A673 (cell line): Measurements from ENCODE around the gene TAPBPL. TPM values are rescaled to one million over a fixed set of nuclear protein-coding genes. Genes with fewer than 3 reads are reported as not detected.

ENCODE experiments used
- BruUV-seq: library from RNA; stranded (reverse); fragments of 400-500 nt; replicated peaks from 2 replicates; lab custom pipeline; 2021; lab: Mats Ljungman, UMichigan
- CTCF ChIA-PET: fragments of 300-600 bp; sonication (Branson Sonifier 250); formaldehyde crosslinking; loops from one replicate; lab custom pipeline; 2022; ENCODE audit warnings: antibody characterized with exemption; lab: Charles Lee
- POLR2A ChIA-PET: fragments of 300-600 bp; sonication (Branson Sonifier 250); formaldehyde crosslinking; loops from one replicate; lab custom pipeline; 2022; ENCODE audit warnings: antibody characterized with exemption; ENCODE audit not compliant: low non-redundant PET; lab: Charles Lee
- DNase-seq: peaks from one replicate; pipeline ENCODE4 v3.0.0-alpha.2; 2015; ENCODE audit warnings: low spot score
- H3K27ac ChIP-seq: fragments of 200-600 bp; sonication (generic); 2 replicates; pipeline ENCODE4 v1.5.1; 2016; ENCODE audit warnings: mixed run types, low read depth, mild to moderate bottlenecking, mixed read lengths, antibody characterized with exemption, low read length; ENCODE audit not compliant: poor library complexity, severe bottlenecking
- H3K27me3 ChIP-seq: fragments of 200-600 bp; sonication (generic); replicated peaks from 2 replicates; pipeline ENCODE4 v1.6.1; 2017; ENCODE audit warnings: mixed run types, low read depth, mild to moderate bottlenecking, mixed read lengths, antibody characterized with exemption, low read length; ENCODE audit not compliant: insufficient read depth, poor library complexity
- H3K36me3 ChIP-seq: fragments of 200-600 bp; sonication (generic); 2 replicates; pipeline ENCODE4 v1.6.1; 2016; ENCODE audit warnings: mixed run types, mild to moderate bottlenecking, mixed read lengths, antibody characterized with exemption, low read length; ENCODE audit not compliant: insufficient read depth, poor library complexity, severe bottlenecking
- H3K4me1 ChIP-seq: fragments of 200-600 bp; sonication (generic); 2 replicates; pipeline ENCODE4 v1.6.1; 2017; ENCODE audit warnings: mixed run types, mild to moderate bottlenecking, mixed read lengths, antibody characterized with exemption, low read length; ENCODE audit not compliant: insufficient read depth, poor library complexity, severe bottlenecking
- H3K4me3 ChIP-seq: fragments of 200-600 bp; sonication (generic); 2 replicates; pipeline ENCODE4 v1.5.1; 2016; ENCODE audit warnings: low read depth, mixed run types, mild to moderate bottlenecking, mixed read lengths, low read length; ENCODE audit not compliant: poor library complexity, severe bottlenecking
- H3K9me3 ChIP-seq: fragments of 200-600 bp; sonication (generic); 2 replicates; pipeline ENCODE4 v1.6.1; 2016; ENCODE audit warnings: mixed run types, low read depth, mild to moderate bottlenecking, mixed read lengths, antibody characterized with exemption, low read length; ENCODE audit not compliant: poor library complexity, severe bottlenecking
- CTCF ChIP-seq: fragments of 300-800, 200-600 bp; sonication (generic); conservative IDR thresholded peaks from 2 replicates; pipeline ENCODE4 v1.5.1; 2017; ENCODE audit warnings: low read depth, mild to moderate bottlenecking, antibody characterized with exemption, low read length, moderate library complexity, mixed read lengths
- EZH2 ChIP-seq: fragments of 200-600 bp; sonication (generic); IDR thresholded peaks from 2 replicates; pipeline ENCODE4 v1.6.1; 2017; ENCODE audit warnings: borderline replicate concordance, low read depth, mild to moderate bottlenecking, mixed read lengths, antibody characterized with exemption, low read length; ENCODE audit not compliant: poor library complexity, severe bottlenecking
- intact Hi-C: fragments of 100-400 bp; cut with micrococcal nuclease; formaldehyde crosslinking; loops from one replicate; pipeline ENCODE4 v1.10.0; 2022; ENCODE audit not compliant: unreplicated experiment
- total RNA-seq: library from RNA; stranded (reverse); gene quantifications from 2 replicates; pipeline ENCODE4 v1.2.3, GENCODE V29; 2021

The TAPBPL gene
- total RNA-seq, 1 experiment from 2014 or later = 6.9 TPM

- intact Hi-C loops = no loop called here
- no peaks in the 10 kb centered on the region for H3K4me1 ChIP-seq
- POLR2A ChIA-PET = no interaction called here
- DNase-seq = no peak
- TF ChIP-seq EZH2 (no peak), CTCF (no peak)
- CTCF ChIA-PET = no interaction called here
- H3K36me3 ChIP-seq = no peaks in the 10 kb centered on the region
- H3K27ac ChIP-seq = no peak overlapping the region
- H3K27me3 ChIP-seq = no peaks in the 10 kb centered on the region
- H3K9me3 ChIP-seq = no peaks in the 10 kb centered on the region
- no peak overlapping the region for H3K4me3 ChIP-seq
- BruUV-seq = no TSS peak
Observed at GRCh38 chr12:6420364-6420763, 31.5 kb upstream of the TAPBPL start.

- ChIA-PET POLR2A (interaction anchor here (0.6 kb wide), 1 partner anchor 111 kb away, joined by 11 read pairs; the partner anchor contains the start of gene GAPDH), CTCF (interaction anchor here (0.6 to 2.1 kb wide), 5 partner anchors 42 to 134 kb away, joined by 3 to 15 read pairs (median 4); no protein-coding TSS in a partner anchor)
- DNase-seq = peak; percentile 96
- intact Hi-C loops = loop anchor here (1.0 to 2.0 kb wide), 3 partner anchors 42 to 133 kb away; partner anchors contain the start of gene IFFO1
- peak; percentile 89 for TF ChIP-seq CTCF
- no peak for TF ChIP-seq EZH2
- Histone ChIP-seq H3K27me3 (no peaks in the 10 kb centered on the region), H3K4me3 (no peak overlapping the region), H3K4me1 (no peaks in the 10 kb centered on the region), H3K9me3 (no peaks in the 10 kb centered on the region), H3K36me3 (no peaks in the 10 kb centered on the region), H3K27ac (no peak overlapping the region)
- BruUV-seq = no TSS peak
Observed at GRCh38 chr12:6423267-6424007, 28.4 kb upstream of the TAPBPL start.

GRCh38 chr12:6424008-6424347 lies 27.9 kb upstream of the TAPBPL start:
- Histone ChIP-seq H3K4me3 (no peak overlapping the region), H3K4me1 (no peaks in the 10 kb centered on the region), H3K36me3 (no peaks in the 10 kb centered on the region), H3K9me3 (no peaks in the 10 kb centered on the region), H3K27ac (no peak overlapping the region), H3K27me3 (no peaks in the 10 kb centered on the region)
- no peak for TF ChIP-seq CTCF
- no peak for TF ChIP-seq EZH2
- intact Hi-C loops = no loop called here
- DNase-seq = no peak
- ChIA-PET CTCF (interaction anchor here (0.6 to 2.1 kb wide), 6 partner anchors 41 to 133 kb away, joined by 3 to 15 read pairs (median 4); no protein-coding TSS in a partner anchor), POLR2A (no interaction called here)
- BruUV-seq = no TSS peak
